Coronary artery (tissue), 2 donors: Measurements from ENCODE around the gene B4GALNT2.

ENCODE experiments used
- DNase-seq: peaks from one replicate; pipeline ENCODE4 v3.0.0-alpha.2; 2017; ENCODE audit warnings: low spot score
- H3K27ac ChIP-seq, 2 donors: fragments of 200-600 bp; sonication (generic); one replicate each; pipeline ENCODE4 v1.5.1; 2016 to 2019
- H3K4me3 ChIP-seq: fragments of 200-600 bp; sonication (generic); 2 replicates; pipeline ENCODE4 v1.5.1; 2016; ENCODE audit warnings: mild to moderate bottlenecking, moderate library complexity
- CTCF ChIP-seq: fragments of 200-600 bp; sonication (generic); IDR thresholded peaks from one replicate; pipeline ENCODE4 v1.5.1; 2019; ENCODE audit warnings: antibody characterized with exemption

B4GALNT2 gene

GRCh38 chr17:49225554-49226236, 93.1 kb downstream of the B4GALNT2 start:
- DNase-seq = no peak
- no peak for TF ChIP-seq CTCF
- Histone ChIP-seq H3K27ac (no peak overlapping the region), H3K4me3 (no peak overlapping the region)
